Measurements from ENCODE around the gene UBE2E2. TPM values are rescaled to one million over a fixed set of nuclear protein-coding genes. Genes with fewer than 3 reads are reported as not detected.
"Not testable (repeated sequence)": the region's sequence is repeated elsewhere in the genome, so short reads cannot be mapped to it uniquely, and the experiment has no call there.

Gene UBE2E2
- total and polyA plus RNA-seq, 2 experiments from 2014 or later = 29.0 to 75.4 TPM

- WGBS, 2 experiments (ENCODE audit: low coverage in 1 of 2, low lambda C conversion rate in 2 of 2, missing lambda C conversion rate in 2 of 2) = 96 to 98% methylated on average over 2 of the region's 2 CpGs
- 0 out of 2 replicates have a peak, but pooled peaks cover 10% of the 10 kb centered on the region for H4K20me1 ChIP-seq (ENCODE audit: insufficient read depth)
- no peak overlapping the region for H3K4me3 ChIP-seq
- H3F3A ChIP-seq (ENCODE audit: insufficient read depth) = no peaks in the 10 kb centered on the region
- H3K9me2 ChIP-seq (ENCODE audit: insufficient read depth) = no peaks in the 10 kb centered on the region
- no peak overlapping the region for H3K9ac ChIP-seq
- TF ChIP-seq EZH2 (IDR thresholded peaks at IDR 0.05; ENCODE audit: insufficient read depth, poor library complexity, severe bottlenecking) (no peak), EZH2phosphoT487 (IDR thresholded peaks at IDR 0.05; ENCODE audit: insufficient read depth, low read depth) (no peak)
- no peaks in the 10 kb centered on the region for H3K4me1 ChIP-seq (ENCODE audit: insufficient read depth)
- no peak overlapping the region for H3K27ac ChIP-seq
- no peaks in the 10 kb centered on the region for H3K9me3 ChIP-seq (ENCODE audit: low read depth)
- DNase-seq = no peak
- H3K27me3 ChIP-seq (replicated peaks; ENCODE audit: insufficient read depth) = no peaks in the 10 kb centered on the region
- H3K79me2 ChIP-seq (ENCODE audit: insufficient read depth) = peaks cover 46% of the 10 kb centered on the region
- in situ Hi-C loops (cut with MboI) = no loop called here
- no peak overlapping the region for H3K4me2 ChIP-seq (ENCODE audit: unreplicated experiment)
- no peaks in the 10 kb centered on the region for H3K36me3 ChIP-seq (ENCODE audit: low read depth)
- no peak overlapping the region for H2AFZ ChIP-seq
Measured at GRCh38 chr3:23333633-23334032, 130.5 kb downstream of the UBE2E2 start.

- H2AFZ ChIP-seq; H3K27ac ChIP-seq; H4K20me1 ChIP-seq (ENCODE audit: insufficient read depth); H3K4me1 ChIP-seq (ENCODE audit: insufficient read depth); H3K9me3 ChIP-seq (ENCODE audit: low read depth); H3K9me2 ChIP-seq (ENCODE audit: insufficient read depth); H3K4me3 ChIP-seq; in situ Hi-C loops (cut with MboI); H3K4me2 ChIP-seq (ENCODE audit: unreplicated experiment); H3K36me3 ChIP-seq (ENCODE audit: low read depth); H3K27me3 ChIP-seq (replicated peaks; ENCODE audit: insufficient read depth); H3F3A ChIP-seq (ENCODE audit: insufficient read depth); DNase-seq; H3K9ac ChIP-seq: not testable (repeated sequence)
- WGBS, 2 experiments (ENCODE audit: low coverage in 1 of 2, low lambda C conversion rate in 2 of 2, missing lambda C conversion rate in 2 of 2) = 88 to 96% methylated on average over 4 of the region's 4 CpGs
- peaks cover 37% of the 10 kb centered on the region for H3K79me2 ChIP-seq (ENCODE audit: insufficient read depth)
Measured at GRCh38 chr3:23336853-23337252, 133.7 kb downstream of the UBE2E2 start.

GRCh38 chr3:23341147-23341838 is 138.2 kb downstream of the UBE2E2 start:
- H3K36me3 ChIP-seq (ENCODE audit: low read depth) = no peaks in the 10 kb centered on the region
- no peak overlapping the region for H2AFZ ChIP-seq
- no peak overlapping the region for H3K27ac ChIP-seq
- H3K4me3 ChIP-seq = no peak overlapping the region
- no peaks in the 10 kb centered on the region for H3K4me1 ChIP-seq (ENCODE audit: insufficient read depth)
- in situ Hi-C loops (cut with MboI) = no loop called here
- H3K9me2 ChIP-seq (ENCODE audit: insufficient read depth) = no peaks in the 10 kb centered on the region
- H3K9me3 ChIP-seq (ENCODE audit: low read depth) = no peaks in the 10 kb centered on the region
- WGBS, 2 experiments (ENCODE audit: low coverage in 1 of 2, low lambda C conversion rate in 2 of 2, missing lambda C conversion rate in 2 of 2) = 25 to 40% methylated on average over 1 of the region's 1 CpG
- no peaks in the 10 kb centered on the region for H3F3A ChIP-seq (ENCODE audit: insufficient read depth)
- H3K79me2 ChIP-seq (ENCODE audit: insufficient read depth) = peaks cover 26% of the 10 kb centered on the region
- H3K27me3 ChIP-seq (replicated peaks; ENCODE audit: insufficient read depth) = no peaks in the 10 kb centered on the region
- H3K9ac ChIP-seq = no peak overlapping the region
- peaks cover 6% of the 10 kb centered on the region; the same call in 1 of the 2 replicates for H4K20me1 ChIP-seq (ENCODE audit: insufficient read depth)
- DNase-seq = no peak
- TF ChIP-seq EZH2 (IDR thresholded peaks at IDR 0.05; ENCODE audit: insufficient read depth, poor library complexity, severe bottlenecking) (no peak), EZH2phosphoT487 (IDR thresholded peaks at IDR 0.05; ENCODE audit: insufficient read depth, low read depth) (no peak)
- H3K4me2 ChIP-seq (ENCODE audit: unreplicated experiment) = no peak overlapping the region

GRCh38 chr3:23342343-23342742 is 139.2 kb downstream of the UBE2E2 start:
- no peak overlapping the region for H3K4me3 ChIP-seq
- H3K4me2 ChIP-seq (ENCODE audit: unreplicated experiment) = no peak overlapping the region
- H3K27me3 ChIP-seq (replicated peaks; ENCODE audit: insufficient read depth) = no peaks in the 10 kb centered on the region
- H3K4me1 ChIP-seq (ENCODE audit: insufficient read depth) = no peaks in the 10 kb centered on the region
- H2AFZ ChIP-seq = no peak overlapping the region
- H3K27ac ChIP-seq = no peak overlapping the region
- 88 to 93% methylated on average over 4 of the region's 4 CpGs for WGBS, 2 experiments (ENCODE audit: low coverage in 1 of 2, low lambda C conversion rate in 2 of 2, missing lambda C conversion rate in 2 of 2)
- DNase-seq = no peak
- H3K9me2 ChIP-seq (ENCODE audit: insufficient read depth) = no peaks in the 10 kb centered on the region
- no peaks in the 10 kb centered on the region for H3K9me3 ChIP-seq (ENCODE audit: low read depth)
- no peaks in the 10 kb centered on the region for H3K36me3 ChIP-seq (ENCODE audit: low read depth)
- peaks cover 6% of the 10 kb centered on the region; the same call in 1 of the 2 replicates for H4K20me1 ChIP-seq (ENCODE audit: insufficient read depth)
- no peak overlapping the region for H3K9ac ChIP-seq
- no peak for TF ChIP-seq EZH2phosphoT487 (IDR thresholded peaks at IDR 0.05; ENCODE audit: insufficient read depth, low read depth)
- no peak for TF ChIP-seq EZH2 (IDR thresholded peaks at IDR 0.05; ENCODE audit: insufficient read depth, poor library complexity, severe bottlenecking)
- no peaks in the 10 kb centered on the region for H3F3A ChIP-seq (ENCODE audit: insufficient read depth)
- peaks cover 21% of the 10 kb centered on the region for H3K79me2 ChIP-seq (ENCODE audit: insufficient read depth)
- in situ Hi-C loops (cut with MboI) = no loop called here
